Stimulated activated CD4-positive, alpha-beta T cell treated with anti-CD3 and anti-CD28 coated beads, Interleukin-12 subunit alpha, Interleukin-12 subunit beta, amount 100 ng/mL, for 48 hours (primary cell): Measurements from ENCODE around the gene MUC7.
"Not testable (repeated sequence)": the region's sequence is repeated elsewhere in the genome, so short reads cannot be mapped to it uniquely, and the experiment has no call there.

Experiments used
- DNase-seq, 3 donors: peaks; one replicate each; pipeline ENCODE4 v3.0.0-alpha.2; 2020; ENCODE audit warnings: low read depth in 2 of 3, low spot score in 1 of 3

MUC7 gene

GRCh38 chr4:70471897-70472296, at the start of gene MUC7:
MUC7 (plus strand) TSS chr4:70472197; CDS start chr4:70474022, 1,825 bp downstream.
- DNase-seq, result no peak

DNA sequence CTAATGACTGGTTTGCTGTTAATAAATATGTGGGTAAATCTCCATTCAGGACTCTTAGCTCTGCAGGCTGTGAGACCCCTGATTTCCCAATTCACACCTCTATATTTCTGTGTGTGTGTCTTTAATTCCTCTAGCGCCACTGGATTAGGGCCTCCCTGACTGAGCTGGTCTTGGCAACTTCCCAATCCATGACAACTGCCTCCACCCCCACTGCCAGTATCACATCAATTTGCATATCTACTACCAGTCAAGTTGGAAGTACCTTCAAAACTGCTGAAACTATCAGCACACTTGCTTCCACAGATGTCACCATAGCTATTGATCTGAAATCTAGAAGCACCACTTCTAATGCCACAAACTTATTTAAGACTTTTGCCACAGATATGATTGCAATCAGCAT, 46.7 kb upstream of the MUC7 start:
- DNase-seq, result no peak

- DNase-seq, result no peak
Observed at GRCh38 chr4:70426789-70427188, 45.2 kb upstream of the MUC7 start.

DNA sequence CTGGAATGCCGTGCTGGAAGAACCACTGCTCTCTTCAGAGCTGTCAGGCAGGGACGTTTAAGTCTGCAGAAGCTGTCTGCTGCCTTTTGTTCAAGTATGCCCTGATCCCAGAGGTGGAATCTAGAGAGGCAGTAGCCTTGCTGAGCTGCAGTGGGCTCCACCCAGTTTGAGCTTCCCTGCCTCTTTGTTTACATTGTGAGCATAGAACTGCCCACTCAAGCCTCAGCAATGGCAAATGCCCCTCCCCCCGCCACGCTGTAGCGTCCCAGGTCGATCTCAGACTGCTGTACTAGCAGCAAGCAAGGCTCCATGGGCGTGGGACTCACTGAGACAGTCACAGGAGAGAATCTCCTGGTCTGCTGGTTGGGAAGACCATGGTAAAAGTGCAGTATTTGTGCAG, 34.8 kb upstream of the MUC7 start:
- no peak for DNase-seq

DNA sequence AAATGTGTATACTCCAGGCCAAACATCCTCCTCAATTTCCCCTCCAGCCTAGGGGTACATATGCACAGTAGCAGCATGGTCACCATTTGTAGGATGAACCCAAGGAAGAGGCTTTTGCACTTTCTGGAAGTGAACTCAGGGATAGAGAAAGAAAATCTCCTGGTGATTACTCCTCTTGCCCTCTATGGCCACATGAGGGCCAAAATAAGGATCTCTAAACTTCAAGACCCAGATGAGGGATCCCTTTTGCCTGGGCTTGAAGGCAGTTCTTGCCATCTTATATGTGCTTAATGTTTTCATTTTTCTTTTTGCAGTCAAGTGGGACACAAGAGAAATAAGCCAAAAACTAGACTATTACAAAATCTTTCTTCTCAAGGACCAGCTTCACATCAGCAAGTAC, 29.5 kb upstream of the MUC7 start:
- no peak for DNase-seq

- no peak for DNase-seq
Observed at GRCh38 chr4:70443329-70443728, 28.7 kb upstream of the MUC7 start.

DNA sequence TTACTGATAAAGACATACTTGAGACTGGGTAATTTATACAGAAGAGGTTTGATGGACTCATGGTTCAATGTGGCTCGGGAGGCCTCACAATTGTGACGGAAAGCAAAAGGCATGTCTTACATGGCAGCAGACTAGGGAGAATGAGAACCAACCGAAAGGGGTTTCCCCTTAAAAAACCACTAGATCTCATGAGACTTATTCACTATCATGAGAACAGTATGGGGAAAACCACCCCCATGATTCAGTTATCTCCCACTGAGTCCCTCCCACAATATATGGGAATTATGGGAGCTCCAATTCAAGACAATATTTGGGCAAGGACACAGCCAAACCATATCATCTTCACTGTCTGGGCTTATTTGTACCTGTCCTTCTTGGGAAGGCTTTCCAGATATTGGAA, 22.8 kb upstream of the MUC7 start:
- no peak for DNase-seq

DNA sequence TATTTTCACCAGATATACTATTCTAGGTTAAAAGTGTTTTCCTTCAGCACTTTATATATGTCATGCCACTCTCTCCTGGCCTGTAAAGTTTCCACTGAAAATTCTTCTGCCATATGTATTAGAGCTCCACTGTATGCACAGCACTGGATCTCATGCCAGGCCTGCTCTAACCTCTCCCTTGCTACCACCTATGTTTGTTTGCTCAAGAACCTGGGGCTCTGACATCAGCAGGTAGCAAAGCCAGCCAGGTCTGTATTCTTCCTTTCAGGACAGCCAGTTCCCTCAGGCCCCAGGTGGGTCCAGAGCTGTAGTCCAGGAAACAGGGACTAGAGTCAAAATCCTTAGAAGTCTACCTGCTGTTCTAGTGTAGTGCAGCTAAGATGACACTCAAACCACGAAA, 19.1 kb upstream of the MUC7 start:
- DNase-seq, result no peak

DNA sequence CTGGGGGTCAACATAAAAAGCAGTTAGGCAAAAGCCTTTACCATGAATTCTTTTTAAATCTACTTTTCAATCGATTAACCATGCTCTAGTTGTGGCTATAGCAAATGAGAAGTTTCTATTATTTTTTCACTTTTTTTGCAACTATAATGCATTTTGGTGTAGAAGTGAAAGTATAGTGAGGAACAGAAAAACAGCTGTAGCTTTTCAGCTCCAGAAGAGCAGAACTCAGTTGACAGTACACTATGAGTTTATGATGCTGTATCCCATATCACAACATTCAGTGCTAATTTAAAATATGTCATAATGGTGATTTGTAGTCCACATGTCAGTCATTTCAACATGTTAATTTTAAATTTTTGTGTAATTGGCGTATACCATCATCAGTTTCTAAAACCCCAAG, 8.7 kb upstream of the MUC7 start:
- DNase-seq, result no peak

GRCh38 chr4:70473679-70474078, 1.7 kb downstream of the MUC7 start:
- no peak for DNase-seq

DNA sequence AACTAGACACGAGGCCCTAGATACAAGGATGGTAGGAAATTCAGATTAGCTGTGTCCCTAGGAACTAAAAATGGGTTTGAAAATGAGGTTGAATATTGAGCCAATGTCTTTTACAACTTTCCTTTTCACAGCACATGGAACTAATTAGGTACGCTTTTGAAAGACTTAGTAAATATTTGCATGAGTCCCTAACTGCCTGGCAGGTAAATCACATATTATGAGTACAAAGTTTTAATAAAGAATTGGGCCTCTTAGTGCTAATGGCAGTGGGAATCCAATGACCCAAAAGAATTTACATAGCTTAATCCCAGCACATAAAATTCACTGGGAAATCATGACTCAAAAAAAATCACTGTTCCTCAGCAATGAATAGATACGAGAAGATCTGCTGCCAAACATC, 16.8 kb downstream of the MUC7 start:
- DNase-seq, result no peak

DNA sequence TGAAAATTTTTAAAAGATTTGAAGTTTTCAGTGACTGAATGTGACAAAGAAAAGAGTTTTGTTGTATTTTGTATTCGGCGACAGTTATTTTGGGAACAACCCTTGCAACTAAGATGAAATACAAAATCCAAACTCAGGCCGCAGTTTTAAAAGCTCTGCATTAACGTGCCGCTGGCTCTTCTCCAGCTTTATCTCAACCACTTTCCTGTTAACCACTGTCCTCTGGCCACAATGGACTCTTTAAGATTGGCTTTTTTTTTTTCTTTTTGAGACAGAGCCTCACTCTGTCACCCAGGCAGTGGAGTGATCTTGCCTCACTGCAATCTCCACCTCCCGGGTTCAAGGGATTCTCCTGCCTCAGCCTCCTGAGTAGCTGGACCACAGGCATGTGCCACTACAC, 24.2 kb downstream of the MUC7 start:
- no peak for DNase-seq

DNA sequence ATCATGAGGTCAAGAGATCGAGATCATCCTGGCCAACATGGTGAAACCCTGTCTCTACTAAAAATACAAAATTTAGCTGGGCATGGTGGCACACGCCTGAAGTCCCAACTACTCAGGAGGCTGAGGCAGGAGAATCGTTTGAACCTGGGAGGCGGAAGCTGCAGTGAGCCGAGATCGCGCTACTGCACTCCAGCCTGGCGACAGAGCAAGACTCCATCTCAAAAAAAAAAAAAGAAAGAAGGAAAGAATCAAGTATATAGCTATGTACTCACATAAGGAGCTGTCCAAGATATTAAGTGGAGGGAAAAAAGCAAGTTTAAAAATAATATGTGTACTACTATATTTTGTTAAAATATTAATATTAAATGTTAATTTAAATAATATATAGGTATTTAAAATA, 29.8 kb downstream of the MUC7 start:
- not testable (repeated sequence) for DNase-seq

DNA sequence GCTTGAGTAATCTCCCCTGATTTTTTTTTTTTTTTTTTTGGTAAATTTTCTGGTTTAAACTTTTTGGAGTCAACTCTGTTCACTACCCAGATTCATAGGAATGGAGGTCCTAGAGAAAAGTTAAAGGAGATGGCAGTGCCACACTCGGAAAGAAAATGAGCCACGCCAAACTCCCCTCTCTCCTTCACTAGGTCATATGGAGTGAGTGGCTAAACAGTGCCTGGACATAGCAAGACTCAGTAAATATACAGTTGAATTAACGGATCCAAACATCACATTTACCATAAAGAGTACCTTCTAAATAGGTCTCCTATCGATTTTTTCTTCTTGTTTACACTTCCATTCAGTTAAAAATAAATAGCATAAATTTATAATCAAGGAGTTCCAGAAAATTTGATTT, 32.7 kb downstream of the MUC7 start:
- no peak for DNase-seq

- DNase-seq, result peak; percentile 8 to 51 (median 39)
Observed at GRCh38 chr4:70505151-70505748, 33.3 kb downstream of the MUC7 start.

DNA sequence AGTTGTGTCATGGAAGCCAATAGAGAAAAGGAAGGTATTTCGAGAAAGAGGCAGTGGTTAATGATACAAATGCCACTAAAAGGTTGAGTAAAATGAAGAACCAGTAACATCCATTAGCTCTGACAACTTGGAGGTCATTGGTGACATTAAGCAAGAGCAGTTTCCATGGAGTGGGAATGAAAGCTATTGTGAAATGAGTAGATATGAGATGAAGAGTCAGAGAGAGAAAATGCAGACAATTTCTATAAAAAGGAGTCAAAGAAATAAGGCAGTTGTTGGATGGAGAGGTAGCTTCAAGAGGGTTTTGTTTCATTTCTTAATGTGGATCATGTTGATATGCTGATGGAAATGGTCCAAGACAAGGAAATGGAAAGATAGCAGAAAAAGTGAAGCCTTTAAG, 36.8 kb downstream of the MUC7 start:
- DNase-seq, result no peak

- no peak for DNase-seq
Observed at GRCh38 chr4:70511365-70511764, 39.4 kb downstream of the MUC7 start.

DNA sequence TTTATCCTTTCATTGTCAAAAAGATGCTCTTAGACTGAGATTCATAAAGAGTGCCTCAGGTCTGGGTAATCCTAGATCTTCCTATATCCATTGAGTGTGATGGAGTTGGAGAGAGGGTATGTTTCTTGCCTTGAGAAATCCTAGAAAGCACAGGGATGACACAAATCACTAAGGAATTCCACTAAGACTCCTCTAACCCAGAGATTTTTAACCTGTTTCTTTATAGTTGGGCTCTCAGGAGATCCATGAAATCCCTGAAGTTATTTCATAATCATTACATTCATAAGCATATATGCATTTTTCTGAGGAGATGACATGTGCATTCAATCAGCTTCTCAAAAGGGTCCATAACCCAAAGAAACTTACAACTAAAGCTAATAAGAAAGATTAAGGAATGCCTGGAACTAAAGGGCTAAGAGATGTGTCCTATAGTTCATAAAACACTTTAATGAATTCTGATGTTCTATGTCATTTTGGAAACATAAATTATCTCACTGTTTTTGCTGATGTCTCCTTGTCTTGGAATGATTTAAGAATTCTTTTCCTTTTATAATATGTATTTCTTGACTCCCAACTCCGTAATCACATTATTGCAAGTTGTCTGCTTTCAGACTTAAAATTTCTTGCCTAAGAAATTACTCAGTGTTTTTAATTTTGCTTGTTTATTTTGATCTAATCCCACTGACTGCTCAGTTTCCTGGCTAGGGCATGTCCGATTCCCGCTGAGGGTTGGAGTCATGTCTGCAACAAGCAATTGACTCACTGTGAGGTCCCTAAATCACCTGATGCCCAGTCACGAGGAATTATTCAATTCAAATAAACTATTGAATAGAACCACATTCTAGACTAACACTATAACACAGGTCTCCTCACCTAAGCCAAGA, 43.6 kb downstream of the MUC7 start:
- no peak for DNase-seq

DNA sequence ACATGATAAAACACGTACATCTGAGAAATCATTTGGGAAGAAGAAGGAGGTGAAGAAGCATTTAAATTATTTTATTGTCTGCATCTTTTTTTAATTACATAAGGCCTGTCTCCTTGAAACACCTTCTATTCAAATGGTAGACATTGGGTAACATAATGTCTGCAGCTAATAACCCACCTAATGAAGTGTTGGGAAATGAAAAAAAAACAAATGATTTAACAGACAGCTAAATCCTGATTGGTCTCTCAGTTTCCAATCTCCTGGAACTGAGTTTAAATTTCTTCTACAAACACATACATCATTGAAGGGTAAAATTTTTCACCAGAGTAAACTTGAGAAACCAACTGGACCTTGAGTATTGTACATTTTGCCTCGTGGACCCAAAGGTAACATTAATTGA, 46.3 kb downstream of the MUC7 start, which contains the start of gene AMTN:
TSS of gene AMTN (plus strand) at position 301 of the 400 bp plus-strand sequence. CDS start 209 bp downstream, outside the sequence.
- no peak for DNase-seq

DNA sequence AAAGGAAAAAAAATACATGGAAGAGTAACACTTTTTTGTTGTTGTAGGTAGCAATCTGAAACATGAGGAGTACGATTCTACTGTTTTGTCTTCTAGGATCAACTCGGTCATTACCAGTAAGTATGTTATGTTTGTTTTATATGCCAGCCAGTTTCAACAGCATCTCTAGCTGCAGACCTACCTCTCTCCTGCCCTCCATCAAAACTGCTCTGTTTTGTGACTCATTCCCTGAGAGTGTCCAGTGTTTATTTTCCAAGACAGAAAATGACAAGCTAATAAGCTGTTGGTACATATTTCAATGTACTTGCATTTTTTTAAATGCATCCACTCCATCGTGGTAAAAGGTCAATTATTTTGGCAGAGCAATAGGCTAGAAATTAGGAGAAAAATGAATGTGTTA, 46.7 kb downstream of the MUC7 start:
- DNase-seq, result no peak

GRCh38 chr4:70522626-70523025, 50.6 kb downstream of the MUC7 start:
- no peak for DNase-seq

DNA sequence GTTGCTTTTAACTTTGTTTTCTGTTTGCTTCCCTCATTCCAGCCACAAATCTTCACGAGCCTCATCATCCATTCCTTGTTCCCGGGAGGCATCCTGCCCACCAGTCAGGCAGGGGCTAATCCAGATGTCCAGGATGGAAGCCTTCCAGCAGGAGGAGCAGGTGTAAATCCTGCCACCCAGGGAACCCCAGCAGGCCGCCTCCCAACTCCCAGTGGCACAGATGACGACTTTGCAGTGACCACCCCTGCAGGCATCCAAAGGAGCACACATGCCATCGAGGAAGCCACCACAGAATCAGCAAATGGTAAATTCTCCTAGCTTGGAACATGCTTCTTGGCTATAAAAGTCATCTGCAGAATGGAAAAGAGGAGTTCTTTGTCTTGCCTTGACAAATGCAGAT, 59.0 kb downstream of the MUC7 start:
- no peak for DNase-seq

- no peak for DNase-seq
Observed at GRCh38 chr4:70531981-70532380, 60.0 kb downstream of the MUC7 start.
